Esophagus squamous epithelium (tissue), 4 donors: ENCODE measurements around the gene CST3.

Experiments used
- CTCF ChIP-seq, 6 experiments: fragments of 450-650 bp in 4 of 6; fragments of 200-600 bp in 2 of 6; sonication (generic) in 2 of 6; IDR thresholded peaks; one replicate each; pipeline ENCODE4 v1.5.1; 2016 to 2019; ENCODE audit warnings: antibody characterized with exemption in 6 of 6, mild to moderate bottlenecking in 4 of 6, moderate library complexity in 4 of 6
- POLR2A ChIP-seq, 4 donors: fragments of 450-650 bp; IDR thresholded peaks; one replicate each; pipeline ENCODE4 v1.6.1; 2017; ENCODE audit warnings: antibody characterized with exemption in 4 of 4, mild to moderate bottlenecking in 4 of 4, moderate library complexity in 3 of 4

- TF ChIP-seq CTCF (IDR thresholded peaks at IDR 0.05) (no peak), POLR2A (IDR thresholded peaks at IDR 0.05) (no peak)
These were observed 31.7 kb downstream of the CST3 start, which contains the start of gene CST9 for GRCh38 chr20:23605867-23606651.
